KOPT-K1 (cell line): ENCODE results near the gene GPAM.

ENCODE experiments used
- H3K27ac ChIP-seq: fragments of 200-600 bp; sonication (generic); 2 replicates; pipeline ENCODE4 v1.5.1; 2016; ENCODE audit warnings: antibody characterized with exemption, mild to moderate bottlenecking, low read depth, low read length; ENCODE audit not compliant: poor library complexity, severe bottlenecking
- H3K36me3 ChIP-seq: fragments of 200-600 bp; sonication (generic); 2 replicates; pipeline ENCODE4 v1.5.1; 2017; ENCODE audit warnings: antibody characterized with exemption, mild to moderate bottlenecking, low read length, moderate library complexity; ENCODE audit not compliant: insufficient read depth
- H3K9me3 ChIP-seq: fragments of 200-600 bp; sonication (generic); 2 replicates; pipeline ENCODE4 v1.5.1; 2017; ENCODE audit warnings: antibody characterized with exemption, low read length, mild to moderate bottlenecking; ENCODE audit not compliant: insufficient read depth, poor library complexity, severe bottlenecking

GPAM gene

DNA sequence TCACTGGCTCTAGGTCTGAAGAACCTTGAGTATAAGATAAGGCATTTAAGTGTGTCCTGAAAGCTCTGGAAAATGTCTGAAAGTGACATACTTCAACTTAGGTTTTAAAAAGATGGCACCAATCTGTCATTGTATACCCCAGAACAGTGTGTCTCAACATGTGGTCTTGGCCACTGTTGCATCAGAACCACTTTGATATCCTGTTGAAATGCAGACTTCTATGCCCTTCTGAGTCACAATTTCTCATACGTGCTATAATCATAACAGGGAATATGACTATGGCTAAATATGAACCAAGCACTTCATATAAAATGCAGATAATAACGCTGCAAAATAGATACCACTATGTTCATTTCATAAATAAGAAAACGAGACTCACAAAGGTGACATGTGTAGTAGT, 38.0 kb upstream of the GPAM start:
- H3K27ac ChIP-seq, result no peak overlapping the region
- peaks cover 10% of the 10 kb centered on the region for H3K9me3 ChIP-seq
- H3K36me3 ChIP-seq, result no peaks in the 10 kb centered on the region

GRCh38 chr10:112218960-112219359, 35.4 kb upstream of the GPAM start:
- H3K27ac ChIP-seq, result no peak overlapping the region
- H3K9me3 ChIP-seq, result peaks cover 7% of the 10 kb centered on the region
- H3K36me3 ChIP-seq, result no peaks in the 10 kb centered on the region

- no peak overlapping the region for H3K27ac ChIP-seq
- H3K36me3 ChIP-seq, result no peaks in the 10 kb centered on the region
- H3K9me3 ChIP-seq, result peaks cover 7% of the 10 kb centered on the region
Observed at GRCh38 chr10:112218036-112218390, 34.4 kb upstream of the GPAM start.

DNA sequence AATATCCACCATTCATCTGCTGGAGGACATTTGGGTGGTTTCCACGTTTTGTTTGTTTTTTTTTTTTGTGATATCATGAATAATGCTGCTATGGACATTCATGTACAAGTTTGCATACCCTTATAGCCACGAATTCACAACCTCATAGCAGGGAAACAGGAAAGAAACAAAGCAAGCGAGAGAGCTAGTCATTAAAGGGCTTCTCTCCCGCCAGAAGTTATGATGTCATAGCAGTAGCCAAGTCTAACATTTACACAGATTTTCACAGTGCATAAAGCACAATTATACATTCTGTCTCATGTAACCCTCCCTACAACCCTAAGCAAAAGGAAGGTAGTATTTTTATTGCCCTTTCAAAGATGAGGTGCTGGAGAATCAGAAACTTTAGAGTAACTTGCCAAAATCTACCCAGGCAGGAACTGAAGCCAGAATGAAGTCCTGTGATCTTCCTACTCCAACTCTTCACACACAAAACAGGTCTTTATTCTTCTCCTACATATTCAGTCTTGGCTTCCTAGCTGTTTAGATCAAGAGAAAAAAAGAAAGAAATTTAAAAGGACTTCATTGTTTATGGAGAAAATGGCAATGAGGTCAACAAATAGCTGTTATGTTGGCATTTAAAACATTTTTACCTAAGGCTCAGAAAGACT, 33.9 kb upstream of the GPAM start:
- H3K36me3 ChIP-seq, result no peaks in the 10 kb centered on the region
- no peak overlapping the region for H3K27ac ChIP-seq
- peaks cover 7% of the 10 kb centered on the region for H3K9me3 ChIP-seq

DNA sequence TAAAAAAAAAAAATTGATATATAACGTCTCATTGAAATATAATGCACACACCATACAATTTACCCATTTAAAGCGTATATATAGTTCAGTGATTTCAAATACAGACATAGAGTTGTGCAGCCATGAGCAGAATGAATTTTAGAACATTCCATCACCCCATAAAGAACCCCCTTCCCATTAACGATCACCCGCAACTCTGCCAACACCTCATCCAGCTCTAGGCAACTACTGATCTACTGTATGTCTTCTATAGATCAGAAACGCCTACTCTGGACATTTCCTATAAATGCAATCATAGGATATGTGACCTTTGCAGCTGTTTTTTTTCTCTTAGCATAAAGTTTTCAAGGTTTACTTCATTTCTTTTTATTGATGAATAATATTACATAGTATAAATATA, 33.4 kb upstream of the GPAM start:
- H3K9me3 ChIP-seq, result peaks cover 7% of the 10 kb centered on the region
- H3K27ac ChIP-seq, result no peak overlapping the region
- H3K36me3 ChIP-seq, result no peaks in the 10 kb centered on the region

DNA sequence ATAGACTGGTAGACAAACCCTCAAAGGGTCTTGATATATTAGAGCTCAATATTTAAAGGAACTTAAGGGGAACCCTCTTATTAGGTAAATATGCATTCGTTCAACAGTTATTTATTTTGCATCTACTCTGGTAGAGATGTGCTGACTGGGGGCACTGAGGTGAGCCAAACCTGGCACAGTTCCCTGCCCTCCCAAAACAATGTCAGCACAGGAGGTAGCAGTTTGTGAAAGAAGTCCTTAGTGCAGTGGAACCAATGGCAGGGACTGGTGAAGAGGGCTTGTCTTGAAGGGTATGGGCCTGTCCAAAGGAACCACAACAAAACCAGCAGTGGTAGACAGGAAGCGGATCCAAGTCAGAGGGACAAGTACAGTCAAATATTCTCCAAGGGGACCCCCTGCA, 32.6 kb upstream of the GPAM start:
- Histone ChIP-seq H3K27ac (no peak overlapping the region), H3K36me3 (no peaks in the 10 kb centered on the region), H3K9me3 (peaks cover 7% of the 10 kb centered on the region)

DNA sequence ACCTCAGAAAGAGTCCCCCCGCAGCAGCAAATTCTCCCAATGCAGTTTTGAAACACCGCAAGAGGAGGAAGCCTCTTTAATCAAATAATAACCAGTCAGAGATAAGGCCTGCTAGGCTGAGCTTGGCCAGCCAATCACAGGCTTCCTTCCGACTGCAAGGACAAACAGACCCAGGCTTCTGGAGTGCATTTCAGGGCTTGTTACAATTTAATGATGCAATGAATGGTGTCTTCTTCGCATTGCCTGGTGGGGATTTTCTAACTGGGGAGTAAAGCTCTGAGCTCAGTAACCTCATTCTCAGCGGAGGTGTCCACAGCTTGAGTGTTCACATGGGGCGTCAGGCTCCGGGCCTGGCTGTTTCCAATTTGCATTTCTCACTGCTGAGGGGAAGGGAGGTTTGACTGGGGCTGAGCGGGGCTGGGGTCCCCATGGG, 31.8 kb upstream of the GPAM start:
- H3K27ac ChIP-seq, result no peak overlapping the region
- peaks cover 6% of the 10 kb centered on the region for H3K9me3 ChIP-seq
- H3K36me3 ChIP-seq, result no peaks in the 10 kb centered on the region

GRCh38 chr10:112214298-112214926, 30.8 kb upstream of the GPAM start:
- Histone ChIP-seq H3K27ac (no peak overlapping the region), H3K9me3 (no peaks in the 10 kb centered on the region), H3K36me3 (no peaks in the 10 kb centered on the region)

DNA sequence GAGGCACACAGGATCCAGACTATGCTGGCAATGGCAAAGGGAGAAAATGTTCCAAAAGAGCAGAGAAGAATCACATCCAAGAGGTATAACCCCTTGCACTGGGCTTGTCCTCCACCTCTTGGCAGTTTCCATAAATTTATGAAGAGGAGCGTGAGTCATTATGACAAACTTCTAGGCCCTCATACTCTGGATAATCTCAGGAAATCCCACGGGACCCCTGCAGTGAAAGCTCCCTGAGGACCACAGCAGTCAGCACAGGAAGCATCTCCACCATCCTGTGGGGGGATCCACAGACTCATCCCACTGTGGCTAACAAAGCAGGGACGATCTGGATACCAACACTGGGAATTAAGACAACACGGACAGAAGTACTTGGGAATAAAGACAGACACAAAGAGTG, 30.3 kb upstream of the GPAM start:
- Histone ChIP-seq H3K27ac (no peak overlapping the region), H3K9me3 (no peaks in the 10 kb centered on the region), H3K36me3 (no peaks in the 10 kb centered on the region)

DNA sequence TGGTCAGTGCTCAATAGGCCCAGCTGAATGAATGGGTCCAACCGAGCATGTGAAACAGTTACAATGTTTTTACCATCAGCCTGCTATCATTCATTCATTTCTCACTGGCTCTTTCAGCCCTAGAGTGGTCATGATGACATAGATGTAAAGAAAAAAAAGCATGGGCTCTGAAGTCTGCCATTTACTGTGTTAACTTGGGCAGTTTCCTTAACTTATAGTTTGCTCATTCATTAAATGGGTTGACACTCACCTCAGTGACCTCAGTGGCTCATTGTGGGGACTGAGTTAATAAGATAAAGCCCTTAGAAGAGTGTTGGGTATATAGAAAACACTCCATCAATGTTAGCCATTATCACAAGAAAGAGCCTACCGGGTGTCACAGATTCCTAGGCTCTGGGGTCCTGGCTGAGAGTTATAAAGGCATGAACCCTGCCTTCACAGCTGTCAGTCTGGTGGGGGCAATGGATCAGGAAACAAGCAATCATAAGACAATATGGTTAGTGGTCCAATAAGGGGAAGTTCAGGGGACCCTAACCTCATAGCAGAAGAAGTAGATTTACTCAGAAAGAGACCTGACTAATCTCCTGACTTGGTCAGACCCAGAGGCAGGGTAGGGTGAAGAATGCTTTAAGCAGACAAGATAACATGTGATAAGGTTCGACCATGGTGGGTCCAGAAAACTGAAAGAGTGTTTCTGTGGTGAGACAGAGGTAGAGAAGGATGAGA, 29.7 kb upstream of the GPAM start:
- Histone ChIP-seq H3K27ac (no peak overlapping the region), H3K9me3 (no peaks in the 10 kb centered on the region), H3K36me3 (no peaks in the 10 kb centered on the region)

DNA sequence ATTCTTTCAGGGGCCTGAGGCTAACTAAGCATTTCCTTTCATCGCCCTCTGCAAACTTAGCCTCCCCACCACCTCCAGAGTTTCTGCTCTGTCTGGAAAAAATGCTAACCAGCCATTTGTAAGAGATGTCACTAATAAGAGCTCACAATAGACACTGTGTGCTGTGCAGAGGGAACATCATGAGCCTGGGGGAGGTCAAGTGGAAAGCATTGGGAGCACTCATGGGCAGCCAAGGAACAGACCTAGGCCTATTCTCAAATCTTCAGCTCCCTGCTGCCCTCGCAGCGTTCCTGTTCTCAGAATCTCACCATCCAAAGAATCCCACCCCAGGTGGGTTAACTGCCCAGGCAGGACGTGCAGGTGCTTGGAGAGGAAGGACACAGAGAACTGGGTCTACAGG, 27.1 kb upstream of the GPAM start:
- H3K9me3 ChIP-seq, result no peaks in the 10 kb centered on the region
- H3K36me3 ChIP-seq, result no peaks in the 10 kb centered on the region
- H3K27ac ChIP-seq, result no peak overlapping the region

- no peaks in the 10 kb centered on the region for H3K9me3 ChIP-seq
- no peaks in the 10 kb centered on the region for H3K36me3 ChIP-seq
- H3K27ac ChIP-seq, result no peak overlapping the region
Observed at GRCh38 chr10:112209684-112210131, 26.1 kb upstream of the GPAM start.

- Histone ChIP-seq H3K9me3 (no peaks in the 10 kb centered on the region), H3K36me3 (no peaks in the 10 kb centered on the region), H3K27ac (no peak overlapping the region)
Observed at GRCh38 chr10:112208997-112209396, 25.4 kb upstream of the GPAM start.

GRCh38 chr10:112208292-112208691, 24.7 kb upstream of the GPAM start:
- Histone ChIP-seq H3K36me3 (no peaks in the 10 kb centered on the region), H3K27ac (no peak overlapping the region), H3K9me3 (no peaks in the 10 kb centered on the region)

GRCh38 chr10:112203328-112204076, 19.9 kb upstream of the GPAM start:
- Histone ChIP-seq H3K36me3 (no peaks in the 10 kb centered on the region), H3K9me3 (no peaks in the 10 kb centered on the region), H3K27ac (no peak overlapping the region)
